ENCODE measurements around the gene MAP3K7CL. TPM values are rescaled to one million over a fixed set of nuclear protein-coding genes. Genes with fewer than 3 reads are reported as not detected.

MAP3K7CL gene
- 41.8 and 65.4 TPM in 2 replicates for total RNA-seq

GRCh38 chr21:29130270-29130969 lies at the start of gene MAP3K7CL:
Gene MAP3K7CL, plus strand, starts transcription at chr21:29130644. Its CDS starts 2,701 bp downstream, at chr21:29133345.

Other genes with a start within 250 kb of the MAP3K7CL start
- 29.1 and 36.6 TPM in 2 replicates for gene LTN1, start 137.8 kb upstream of the MAP3K7CL start, total RNA-seq
- 17.8 and 29.1 TPM in 2 replicates for gene RWDD2B, start 111.3 kb upstream of the MAP3K7CL start, total RNA-seq
- 36.1 and 45.6 TPM in 2 replicates for gene USP16, start 106.0 kb upstream of the MAP3K7CL start, total RNA-seq
- gene CCT8, start 57.0 kb upstream of the MAP3K7CL start, total RNA-seq = 279 and 396 TPM in 2 replicates
- 81.1 and 270 TPM in 2 replicates for gene BACH1, start 168.3 kb downstream of the MAP3K7CL start, total RNA-seq

Data from regular cardiac myocyte (primary cell).